Occipital lobe (tissue), 2 donors: ENCODE measurements around the gene YDJC. TPM values are rescaled to one million over a fixed set of nuclear protein-coding genes. Genes with fewer than 3 reads are reported as not detected.
"Not testable (repeated sequence)": the region's sequence is repeated elsewhere in the genome, so short reads cannot be mapped to it uniquely, and the experiment has no call there.

Experiments
- DNase-seq: peaks from one replicate; lab custom pipeline; 2025; lab: John Stamatoyannopoulos, UW
- total RNA-seq: library from RNA; depleted of rRNA; stranded (reverse); fragments of >200 nt; gene quantifications from one replicate; pipeline ENCODE4 v1.2.3, GENCODE V29; 2014

The YDJC gene
- total RNA-seq, 1 donor from 2014 or later = 7.0 TPM

DNA sequence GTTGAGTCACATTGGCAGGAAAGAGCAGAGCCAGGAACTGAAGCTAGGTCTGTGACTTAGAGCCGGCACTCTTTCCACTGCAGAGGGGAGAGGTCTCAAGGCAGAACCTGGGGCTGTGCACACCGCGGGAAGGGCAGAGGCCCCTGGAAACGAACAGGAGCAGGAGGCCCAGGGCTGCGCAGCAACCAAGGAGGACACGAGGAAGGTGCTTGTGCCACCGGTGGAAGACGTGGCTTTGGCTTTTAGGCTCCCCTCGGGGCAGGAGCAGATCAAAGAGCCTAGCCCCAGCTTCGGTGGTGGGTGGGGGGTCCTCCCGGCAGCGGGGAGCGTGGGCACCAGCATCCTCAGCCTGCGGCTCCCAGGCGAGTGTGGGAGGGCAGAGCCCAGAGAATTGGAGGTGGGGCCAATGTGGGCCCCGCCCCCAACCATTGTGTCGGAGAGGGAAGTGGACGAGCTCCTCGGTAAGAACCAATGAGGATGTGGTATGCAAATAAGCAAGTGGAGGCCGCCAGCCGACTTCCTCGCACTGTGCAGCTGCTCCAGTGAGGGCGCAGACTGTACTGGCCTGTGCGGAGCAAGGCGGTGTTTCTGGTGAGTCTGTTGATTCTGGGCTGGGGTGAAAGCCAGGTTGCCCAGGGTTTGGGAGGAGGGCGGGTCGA lies 2.5 kb upstream of the YDJC start, which contains the start of gene CCDC116:
Gene CCDC116, plus strand, starts transcription at position 524 of the 659 bp plus-strand sequence. CDS start 422 bp downstream, outside the sequence.
- DNase-seq = no peak

- DNase-seq = no peak
These were observed 1.2 kb upstream of the YDJC start for GRCh38 chr22:21631025-21631424.

DNA sequence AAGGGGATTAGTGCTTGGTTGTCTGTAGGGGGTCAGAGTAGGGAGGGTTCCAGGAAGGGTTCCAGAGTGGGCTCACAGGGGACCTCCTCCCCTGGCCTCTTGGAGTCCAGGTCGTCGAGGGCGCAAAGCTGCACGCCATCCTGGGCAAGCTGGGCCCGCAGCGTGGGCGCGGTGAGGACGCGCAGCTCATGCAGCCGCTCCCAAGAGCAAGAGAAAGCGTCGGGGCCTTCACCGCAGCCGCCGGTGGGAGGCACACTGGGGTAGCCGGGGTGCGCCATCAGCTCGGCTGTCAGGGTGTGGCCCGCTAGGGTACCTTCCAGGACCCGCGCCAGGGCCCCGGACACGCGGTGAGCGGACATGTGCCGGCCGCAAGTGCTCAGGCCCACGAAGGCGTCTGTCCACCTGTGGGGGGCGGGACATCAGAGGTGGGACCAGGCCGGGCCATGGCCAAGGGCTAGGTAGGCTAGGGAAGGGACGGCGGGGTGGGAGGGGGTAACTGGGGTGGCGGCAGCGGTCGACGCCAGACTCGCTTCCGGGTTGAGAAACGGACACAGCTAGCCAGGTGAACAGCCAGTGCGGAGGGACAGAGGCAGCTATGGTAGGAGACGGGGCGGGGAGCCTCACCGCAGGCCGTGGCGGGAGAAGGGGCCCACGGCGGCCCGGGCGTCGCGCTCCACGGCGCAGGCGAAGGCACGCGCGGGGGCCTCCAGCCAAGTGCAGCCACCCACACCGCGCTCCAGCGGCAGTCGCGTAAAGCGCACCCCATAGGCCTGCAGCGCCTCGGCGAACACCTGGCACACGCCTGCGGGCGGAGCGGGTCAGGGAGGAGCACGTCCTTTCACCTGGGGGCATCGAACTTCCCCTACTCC lies 1.2 kb downstream of the YDJC start:
- DNase-seq = no peak

GRCh38 chr22:21626735-21627469 lies 2.9 kb downstream of the YDJC start:
- no peak for DNase-seq

DNA sequence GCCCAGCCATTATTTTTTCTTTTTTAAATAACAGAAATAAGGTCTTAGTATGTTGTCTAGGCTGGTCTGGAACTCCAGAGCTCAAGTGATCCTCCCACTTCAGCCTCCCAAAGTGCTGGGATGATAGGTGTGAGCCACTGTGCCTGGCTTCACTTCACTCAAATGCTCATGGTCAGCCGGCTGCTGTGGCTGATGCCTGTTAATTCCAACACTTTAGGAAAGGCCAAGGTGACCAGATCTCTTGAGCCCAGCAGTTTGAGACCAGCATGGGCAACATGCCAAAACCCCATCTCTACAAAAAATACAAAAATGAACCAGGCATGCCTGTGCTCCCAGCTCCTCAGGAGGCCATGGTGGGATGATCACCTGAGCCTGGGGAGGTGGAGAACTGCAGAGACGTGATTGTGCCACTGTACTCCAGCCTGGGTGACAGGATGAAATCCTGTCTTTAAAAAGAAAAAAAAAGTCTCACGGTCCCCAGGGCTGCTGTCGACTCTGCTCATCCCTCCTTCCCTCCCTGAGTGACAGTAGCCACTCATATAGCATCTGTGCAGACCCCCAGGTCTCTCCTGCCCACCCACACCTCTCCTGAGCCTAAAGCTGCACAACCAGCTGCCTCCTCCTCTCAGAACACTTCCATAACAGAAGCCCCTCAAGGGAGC lies 3.6 kb downstream of the YDJC start:
- DNase-seq = no peak

DNA sequence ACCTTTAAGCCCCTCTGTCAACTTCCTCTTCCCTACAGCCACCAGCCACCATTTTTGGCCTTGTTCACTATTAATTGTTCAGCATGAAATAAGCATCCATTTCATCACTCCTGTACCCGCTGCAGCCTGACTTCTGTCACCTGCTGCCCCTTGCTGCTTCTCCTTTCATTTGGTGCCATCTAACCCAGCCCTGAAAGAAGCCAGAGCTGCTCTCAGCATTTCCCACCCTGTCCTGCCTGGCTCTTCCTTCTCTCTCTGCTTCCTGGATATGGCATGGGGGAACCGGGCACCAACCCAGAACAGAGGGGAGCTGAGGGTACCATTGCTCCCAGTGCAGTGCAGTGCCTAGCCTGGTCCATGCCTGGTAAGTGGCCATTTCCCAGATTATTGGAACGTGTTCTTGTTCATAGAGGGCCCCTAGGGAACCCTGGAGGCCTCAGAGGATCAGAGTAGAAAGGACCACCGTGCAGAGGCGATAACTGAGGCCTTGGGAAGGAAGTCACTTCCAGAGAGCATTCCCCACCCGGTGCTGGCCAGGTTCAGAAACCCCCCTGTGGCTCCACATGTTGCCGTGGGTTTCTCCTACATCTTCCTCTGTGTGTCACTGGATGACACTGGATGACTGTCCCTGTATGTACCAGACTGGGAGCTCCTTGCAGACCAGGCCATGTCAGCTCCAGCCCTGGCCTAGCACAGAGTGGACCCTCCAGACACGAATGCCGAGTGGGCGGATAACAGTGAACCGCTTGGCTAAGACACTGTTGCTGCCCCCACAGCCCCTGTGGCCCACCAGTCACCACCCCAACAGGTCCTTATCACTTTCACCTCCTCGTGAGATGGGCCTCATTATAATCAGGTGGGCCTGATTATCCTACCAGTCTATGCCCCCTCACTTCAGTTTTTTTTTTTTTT lies 4.7 kb downstream of the YDJC start:
- DNase-seq = no peak

- DNase-seq = peak; percentile 17
These were observed 5.5 kb downstream of the YDJC start for GRCh38 chr22:21624120-21624879.

GRCh38 chr22:21623648-21623970 lies 6.2 kb downstream of the YDJC start:
- peak; percentile 21 for DNase-seq

DNA sequence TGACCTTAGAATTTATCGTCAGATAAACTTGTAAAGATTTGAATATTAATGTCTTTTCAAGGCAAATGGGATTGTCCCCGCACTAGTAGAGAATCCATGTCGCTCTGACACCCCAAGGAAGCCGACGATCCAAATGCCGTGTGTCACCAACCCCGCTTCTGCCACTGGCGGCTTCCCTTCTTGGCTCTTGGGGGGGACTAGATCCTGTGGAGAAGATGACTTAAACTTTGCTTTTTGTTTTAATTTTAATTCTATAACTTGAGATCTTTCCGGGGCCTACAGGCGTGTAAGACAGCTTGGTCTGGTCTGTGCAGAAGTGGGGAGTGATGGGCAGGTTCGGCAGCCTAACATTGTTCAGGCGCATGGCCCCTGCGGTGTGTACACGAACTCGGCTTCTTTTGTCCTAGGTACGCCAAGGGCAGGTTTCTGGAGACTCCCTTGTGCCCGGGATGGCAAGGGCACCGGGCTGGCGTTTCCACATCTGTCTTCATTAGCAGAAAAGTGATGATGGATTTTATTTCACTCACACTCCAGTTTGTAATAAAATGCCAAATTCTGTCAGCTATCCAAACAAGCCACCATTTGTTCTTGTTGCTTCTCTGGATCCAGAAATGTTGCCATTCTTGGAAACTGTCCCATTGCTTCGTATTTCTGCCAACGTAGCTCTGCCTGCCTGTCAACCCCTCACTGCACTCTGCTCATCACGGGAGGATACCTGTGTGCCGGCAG lies 6.7 kb downstream of the YDJC start:
- no peak for DNase-seq

DNA sequence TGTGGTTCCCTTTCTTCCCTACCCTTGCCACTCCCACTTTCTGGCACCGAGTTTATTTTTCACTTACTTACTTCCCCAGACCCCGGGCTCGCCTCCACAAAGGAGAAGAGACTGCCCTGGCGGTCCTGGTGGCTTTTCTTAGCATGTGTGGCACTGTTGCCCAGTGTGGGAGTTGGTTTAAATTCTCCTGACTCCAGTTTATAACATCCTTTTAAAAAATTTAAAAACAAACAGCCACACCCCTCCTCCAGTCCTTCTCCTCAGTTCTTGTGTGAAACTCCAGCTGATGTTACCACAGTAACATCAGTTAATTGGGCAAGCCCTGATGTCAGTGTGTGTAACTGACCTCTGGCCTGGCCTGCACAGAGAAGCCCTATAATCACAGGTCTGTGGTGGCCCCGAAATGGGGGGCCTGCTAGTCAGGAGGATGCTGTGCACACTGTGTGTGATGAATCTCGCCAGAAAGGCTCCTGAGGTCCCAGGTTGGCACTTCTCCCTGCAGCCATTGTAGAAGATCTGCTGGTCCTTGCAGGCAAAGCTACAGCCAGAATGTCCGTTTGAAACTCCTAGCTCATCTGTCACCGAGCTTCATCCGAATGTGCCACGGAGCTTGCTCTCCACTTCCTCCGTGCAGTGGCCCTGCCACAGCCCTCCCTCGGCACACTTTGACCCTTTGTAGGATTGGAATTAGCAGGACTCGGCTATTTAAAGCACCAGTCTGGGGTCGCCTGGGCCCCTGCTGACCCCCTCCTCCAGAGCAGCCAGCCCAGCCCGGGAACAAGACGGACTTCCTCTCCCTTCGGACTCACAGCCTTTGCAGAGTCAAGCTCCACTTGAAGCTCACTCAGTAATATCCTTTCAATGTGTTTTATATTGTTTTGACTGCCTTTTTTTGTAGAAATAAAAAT lies 7.6 kb downstream of the YDJC start:
- no peak for DNase-seq

DNA sequence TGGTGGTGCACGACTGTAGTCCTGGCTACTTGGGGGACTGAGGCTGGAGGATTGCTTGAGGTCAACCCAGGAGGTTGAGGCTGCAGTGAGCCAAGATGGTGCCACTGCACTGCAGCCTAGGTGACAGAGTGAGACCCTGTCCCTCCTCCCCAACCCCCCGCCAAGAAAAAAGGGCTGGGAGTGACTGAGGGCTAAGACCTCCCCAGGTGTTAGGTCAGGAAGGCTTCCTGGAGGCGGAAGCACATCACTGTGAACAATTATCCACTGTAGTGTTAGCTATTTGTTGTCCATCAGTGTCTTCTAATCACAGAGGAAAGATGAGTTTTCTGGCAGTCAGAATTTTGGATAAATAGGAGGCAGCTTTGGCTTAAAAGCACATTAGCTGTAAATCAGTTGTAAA lies 8.8 kb downstream of the YDJC start:
- DNase-seq = no peak

- DNase-seq = not testable (repeated sequence)
These were observed 12.5 kb downstream of the YDJC start for GRCh38 chr22:21617337-21617736.

DNA sequence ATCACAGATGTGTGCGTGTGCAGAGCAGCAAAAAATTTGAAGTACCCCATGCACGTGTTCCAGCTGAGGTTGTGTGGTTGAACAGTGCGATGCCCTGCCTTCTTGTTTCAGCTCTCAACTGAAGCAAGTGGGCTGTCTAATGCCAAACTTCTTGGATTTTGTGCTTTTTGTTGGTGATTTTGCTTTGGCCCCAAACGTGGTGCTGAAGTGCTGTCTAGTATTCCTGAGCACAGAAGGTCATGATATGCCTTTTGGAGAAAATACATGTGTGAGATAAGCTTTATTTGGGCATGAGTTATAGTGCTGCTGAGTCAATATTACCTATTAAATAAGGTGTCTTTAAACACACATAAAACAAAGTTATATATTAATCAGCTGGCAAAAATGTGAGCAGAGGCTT lies 14.1 kb downstream of the YDJC start:
- DNase-seq = no peak

DNA sequence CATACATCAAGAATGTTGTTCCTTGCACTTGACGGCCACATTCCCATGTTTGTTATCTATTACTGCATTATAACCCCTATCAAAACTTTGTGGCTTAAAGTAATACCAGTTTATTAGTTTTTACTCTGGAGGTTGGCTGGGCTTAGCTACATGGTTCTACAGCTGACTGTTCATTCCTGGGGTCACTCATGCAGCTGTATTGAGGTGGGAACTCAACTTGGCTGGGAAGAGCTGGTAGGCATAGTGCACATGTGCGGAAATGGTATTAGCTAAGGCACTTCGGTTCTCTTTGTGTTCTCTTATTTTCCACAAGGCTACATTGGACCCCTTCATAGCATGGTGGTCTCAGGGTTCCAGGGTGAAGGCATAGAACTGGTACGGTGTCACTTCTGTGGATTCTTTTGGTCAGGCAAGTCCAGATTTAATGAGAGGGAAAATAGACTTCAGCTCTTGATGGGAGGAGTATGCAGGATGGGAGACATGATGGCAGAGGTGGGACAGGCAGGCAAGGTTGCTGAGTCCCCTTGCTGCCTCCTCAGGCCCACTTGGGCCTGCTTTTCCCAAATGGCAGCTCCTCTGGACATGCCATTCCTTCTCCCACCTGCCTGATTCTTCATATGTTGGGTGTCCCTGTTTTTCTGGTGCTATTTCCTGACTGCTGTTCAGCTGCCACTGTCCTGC lies 16.1 kb downstream of the YDJC start:
- no peak for DNase-seq

DNA sequence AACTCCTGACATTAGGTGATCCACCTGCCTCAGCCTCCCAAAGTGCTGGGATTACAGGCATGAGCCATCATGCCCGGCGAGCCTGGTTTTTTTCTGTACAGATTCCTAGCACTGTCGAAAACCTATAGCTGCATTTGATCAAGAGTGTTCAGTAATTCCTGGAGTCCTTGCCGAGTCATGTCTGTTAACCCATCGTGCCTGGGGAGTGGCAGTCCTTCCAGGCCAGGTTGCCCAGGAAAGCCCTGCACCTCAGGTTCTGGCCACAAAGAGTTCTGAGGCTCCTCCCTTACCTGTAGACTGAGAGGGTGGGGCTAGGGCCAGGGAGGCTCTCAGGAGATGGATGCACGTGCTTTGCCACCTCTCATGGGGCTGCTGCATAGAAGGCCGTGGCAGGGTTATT lies 17.0 kb downstream of the YDJC start:
- DNase-seq = no peak

GRCh38 chr22:21611210-21611977 lies 18.4 kb downstream of the YDJC start:
- no peak for DNase-seq
